Right lobe of liver (tissue), 6 donors: Measurements from ENCODE around the gene PCK1. TPM values are rescaled to one million over a fixed set of nuclear protein-coding genes. Genes with fewer than 3 reads are reported as not detected.

Experiments
- ATAC-seq, 4 donors: fragments of 200-7000 bp; cut with Tn5 transposase; one replicate each; pipeline ENCODE4 v1.9.1; 2020; ENCODE audit warnings: mild to moderate bottlenecking in 4 of 4, moderate library complexity in 4 of 4
- DNase-seq, 3 donors: peaks; one replicate each; pipeline ENCODE4 v3.0.0-alpha.2; 2020
- H3K27ac ChIP-seq, 3 donors: fragments of 200-600 bp; one replicate each; pipeline ENCODE4 v1.8.0; 2022
- H3K27me3 ChIP-seq, 2 donors: fragments of 200-600 bp; one replicate each; pipeline ENCODE4 v1.8.0; 2022
- H3K36me3 ChIP-seq, 4 donors: fragments of 200-600 bp; sonication (generic) in 1 of 4; one replicate each; pipeline versions ENCODE4 v1.5.1 to v1.8.0; 2017 to 2022; ENCODE audit warnings: control low read depth in 1 of 4
- H3K4me1 ChIP-seq, 4 donors: fragments of 200-600 bp; sonication (generic) in 1 of 4; one replicate each; pipeline versions ENCODE4 v1.5.1 to v1.8.0; 2017 to 2022; ENCODE audit warnings: control low read depth in 1 of 4
- H3K4me3 ChIP-seq, 3 donors: fragments of 200-600 bp; one replicate each; pipeline ENCODE4 v1.8.0; 2022
- H3K9me3 ChIP-seq, 4 donors: fragments of 200-600 bp; sonication (generic) in 1 of 4; one replicate each; pipeline versions ENCODE4 v1.5.1 to v1.8.0; 2017 to 2022; ENCODE audit warnings: control low read depth in 1 of 4
- CTCF ChIP-seq, 4 donors: fragments of 200-600 bp in 3 of 4; fragments of 450-650 bp in 1 of 4; IDR thresholded peaks; one replicate each; pipeline versions ENCODE4 v1.5.1 to v1.8.0; 2016 to 2022; ENCODE audit warnings: antibody characterized with exemption in 4 of 4, mild to moderate bottlenecking in 2 of 4
- POLR2A ChIP-seq: fragments of 450-650 bp; IDR thresholded peaks from one replicate; pipeline ENCODE4 v1.6.1; 2017; ENCODE audit warnings: antibody characterized with exemption, mild to moderate bottlenecking
- WGBS: methylation state at CpG from one replicate; pipeline ENCODE4 v1.1.6; 2018; ENCODE audit warnings: low coverage, low lambda C conversion rate; ENCODE audit not compliant: insufficient coverage; ENCODE audit errors: missing lambda C conversion rate; 5-methylcytosine and 5-hydroxymethylcytosine counted together
- intact Hi-C, 2 donors: fragments of 100-400 bp; cut with DNase I; formaldehyde crosslinking; loops; one replicate each; pipeline versions ENCODE4 v1.11.2 to v1.14.1; 2022
- total RNA-seq, 6 experiments: library from RNA; depleted of rRNA in 2 of 6; stranded (reverse); fragments of >200 nt in 2 of 6; fragmentation: NEBNext Ultra II Directional in 3 of 6; extraction: Animal tissue kit (Norgen Biotek cat#: 25700) in 3 of 6; gene quantifications; one replicate each; pipeline versions ENCODE4 v1.1.0 to v1.2.4, GENCODE V29; 2016 to 2023
- donor health status: DM: no; HTN: yes; CAD: no.
- donor health status: DM: no; HTN: no; CAD: no.
- donor health status: DM: no; HTN: no; CAD: no.
- donor health status: DM: no; HTN: yes; CAD: no.
- donor health status: DM: no; HTN: yes; CAD: no.

The PCK1 gene
- total RNA-seq, 6 experiments from 2014 or later, result 187 to 1,757 (median 778) TPM

- Histone ChIP-seq H3K9me3 (no peaks in the 10 kb centered on the region), H3K36me3 (no peaks in the 10 kb centered on the region), H3K27me3 (no peaks in the 10 kb centered on the region), H3K4me3 (no peak overlapping the region), H3K27ac (peak overlapping the region in 2 of 3 donors; percentile 96 to 98), H3K4me1 (peaks cover 0 to 74% (median 29%) of the 10 kb centered on the region in 4 donors)
- intact Hi-C loops, result loop anchor here in 1 of 2 donors (5.0 kb wide), 1 partner anchor 58 kb away; the partner anchor contains the start of gene CTCFL
- TF ChIP-seq POLR2A, result no peak
- no peak for TF ChIP-seq CTCF (IDR thresholded peaks at IDR 0.05)
- DNase-seq (no peak), ATAC-seq (no peak)
- WGBS, result 73% methylated on average over 16 of the region's 17 CpGs
Measured at GRCh38 chr20:57585466-57586213, 24.7 kb downstream of the PCK1 start.

GRCh38 chr20:57586370-57586793, 25.5 kb downstream of the PCK1 start:
- H3K4me1 ChIP-seq, result peaks cover 0 to 74% (median 31%) of the 10 kb centered on the region in 4 donors
- DNase-seq (peak; percentile 90 to 94 (median 93)), ATAC-seq (peak; percentile 66 to 76 (median 74))
- H3K27ac ChIP-seq, result peak overlapping the region; percentile 65 to 98 (median 96)
- H3K36me3 ChIP-seq, result no peaks in the 10 kb centered on the region
- H3K4me3 ChIP-seq, result no peak overlapping the region
- intact Hi-C loops, result loop anchor here in 1 of 2 donors (5.0 kb wide), 1 partner anchor 59 kb away; the partner anchor contains the start of gene CTCFL
- no peaks in the 10 kb centered on the region for H3K9me3 ChIP-seq
- TF ChIP-seq CTCF (IDR thresholded peaks at IDR 0.05) (no peak), POLR2A (peak; percentile 56)
- H3K27me3 ChIP-seq, result no peaks in the 10 kb centered on the region
- 36% methylated on average over 8 of the region's 8 CpGs for WGBS

GRCh38 chr20:57586943-57587277, 26.0 kb downstream of the PCK1 start:
- Histone ChIP-seq H3K27me3 (no peaks in the 10 kb centered on the region), H3K4me1 (peaks cover 0 to 73% (median 31%) of the 10 kb centered on the region in 4 donors), H3K27ac (peak overlapping the region; percentile 65 to 98 (median 96)), H3K4me3 (no peak overlapping the region), H3K36me3 (no peaks in the 10 kb centered on the region), H3K9me3 (no peaks in the 10 kb centered on the region)
- TF ChIP-seq CTCF (IDR thresholded peaks at IDR 0.05) (no peak), POLR2A (no peak)
- no peak for ATAC-seq
- intact Hi-C loops, result loop anchor here in 1 of 2 donors (5.0 kb wide), 1 partner anchor 60 kb away; the partner anchor contains the start of gene CTCFL
- 75% methylated on average over 6 of the region's 10 CpGs for WGBS
- no peak for DNase-seq

DNA sequence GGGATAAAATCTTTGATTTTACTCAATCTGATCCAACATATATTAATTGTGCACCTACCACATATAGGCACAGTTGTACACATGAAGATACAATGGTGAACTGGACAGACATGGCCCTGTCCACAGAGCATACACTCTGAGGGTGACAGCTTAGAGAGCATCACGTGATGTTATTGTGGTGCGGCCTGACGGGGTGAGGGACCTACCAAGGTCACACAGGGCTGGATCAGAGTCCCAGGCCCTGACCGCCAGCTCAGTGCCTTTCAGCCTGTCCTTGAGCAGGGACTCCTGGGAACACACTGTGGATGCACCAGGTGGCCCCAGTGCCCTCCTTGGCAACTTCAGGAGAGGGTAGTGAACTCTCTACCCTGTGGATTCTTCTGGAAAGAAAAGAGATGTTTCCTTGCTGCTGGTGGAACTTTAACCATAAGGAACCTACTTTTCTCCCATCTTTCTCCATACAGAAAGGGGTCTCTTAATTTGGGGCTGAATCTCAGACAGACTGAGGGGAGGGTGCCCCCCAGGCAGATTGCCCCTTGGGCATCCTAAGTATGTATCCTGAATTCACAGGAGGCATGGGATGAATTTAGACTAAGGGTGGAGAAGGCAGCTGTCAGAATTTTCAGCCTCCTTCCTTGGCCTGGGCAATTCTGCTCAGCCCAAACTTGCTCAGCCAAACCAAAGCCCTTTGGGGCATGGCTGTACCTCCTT, 26.5 kb downstream of the PCK1 start:
- Histone ChIP-seq H3K4me3 (no peak overlapping the region), H3K27me3 (no peaks in the 10 kb centered on the region), H3K27ac (peak overlapping the region; percentile 65 to 98 (median 96)), H3K36me3 (no peaks in the 10 kb centered on the region), H3K4me1 (peaks cover 0 to 72% (median 30%) of the 10 kb centered on the region in 4 donors), H3K9me3 (no peaks in the 10 kb centered on the region)
- TF ChIP-seq CTCF (IDR thresholded peaks at IDR 0.05) (no peak), POLR2A (no peak)
- intact Hi-C loops, result loop anchor here in 1 of 2 donors (5.0 kb wide), 1 partner anchor 60 kb away; the partner anchor contains the start of gene CTCFL
- peak; percentile 47 to 74 (median 61) for ATAC-seq
- no CpG with 5 or more reads among the region's 4 CpGs for WGBS
- peak; percentile 69 to 93 (median 91) for DNase-seq
